NB4 (cell line): ENCODE results near the gene PPP6C.

ENCODE experiments used
- DNase-seq: peaks from one replicate; pipeline ENCODE4 v3.0.0; 2010; ENCODE audit warnings: low read depth
- H3K4me3 ChIP-seq: one replicate; pipeline ENCODE4 v1.5.1; 2011; ENCODE audit warnings: mild to moderate bottlenecking, low read depth, low read length, moderate library complexity
- MYC ChIP-seq: IDR thresholded peaks from 2 replicates; pipeline ENCODE4 v1.6.1; 2011; ENCODE audit warnings: low read depth, low read length
- POLR2A ChIP-seq: IDR thresholded peaks from 2 replicates; pipeline ENCODE4 v1.6.1; 2011; ENCODE audit warnings: mild to moderate bottlenecking; ENCODE audit not compliant: insufficient read length; ENCODE audit errors: extremely low read depth
- TF ChIP-seq, protein P1 (sequence below): IDR thresholded peaks from one replicate; pipeline ENCODE4 v1.5.1; 2012; ENCODE audit warnings: low read depth, low read length
- TF ChIP-seq, protein P2 (sequence below): IDR thresholded peaks from 2 replicates; pipeline ENCODE4 v1.6.1; 2011; ENCODE audit warnings: low read depth, low read length

The PPP6C gene

DNA sequence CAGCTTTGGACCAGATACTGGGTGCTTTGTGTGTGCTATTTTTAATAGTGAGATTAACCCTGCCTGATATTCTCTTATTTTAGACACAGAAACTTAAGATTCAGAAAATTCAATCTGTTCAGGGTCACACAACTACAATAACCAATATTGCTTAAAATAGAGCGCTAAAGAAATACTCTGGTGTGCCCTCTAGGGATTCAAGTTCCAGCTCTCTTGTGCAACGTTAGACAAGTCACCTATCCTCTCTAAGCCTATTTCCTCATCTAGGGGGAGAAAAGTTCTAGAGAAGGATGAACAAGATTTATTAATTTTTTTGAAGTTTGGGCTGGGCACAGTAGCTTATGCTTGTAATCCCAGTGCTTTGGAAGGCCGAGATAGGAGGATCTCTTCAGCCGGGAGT lies 44.2 kb downstream of the PPP6C start:
- H3K4me3 ChIP-seq, result no peak overlapping the region
- DNase-seq, result peak; percentile 65
- no peak for TF ChIP-seq POLR2A
- TF ChIP-seq, protein P1, sequence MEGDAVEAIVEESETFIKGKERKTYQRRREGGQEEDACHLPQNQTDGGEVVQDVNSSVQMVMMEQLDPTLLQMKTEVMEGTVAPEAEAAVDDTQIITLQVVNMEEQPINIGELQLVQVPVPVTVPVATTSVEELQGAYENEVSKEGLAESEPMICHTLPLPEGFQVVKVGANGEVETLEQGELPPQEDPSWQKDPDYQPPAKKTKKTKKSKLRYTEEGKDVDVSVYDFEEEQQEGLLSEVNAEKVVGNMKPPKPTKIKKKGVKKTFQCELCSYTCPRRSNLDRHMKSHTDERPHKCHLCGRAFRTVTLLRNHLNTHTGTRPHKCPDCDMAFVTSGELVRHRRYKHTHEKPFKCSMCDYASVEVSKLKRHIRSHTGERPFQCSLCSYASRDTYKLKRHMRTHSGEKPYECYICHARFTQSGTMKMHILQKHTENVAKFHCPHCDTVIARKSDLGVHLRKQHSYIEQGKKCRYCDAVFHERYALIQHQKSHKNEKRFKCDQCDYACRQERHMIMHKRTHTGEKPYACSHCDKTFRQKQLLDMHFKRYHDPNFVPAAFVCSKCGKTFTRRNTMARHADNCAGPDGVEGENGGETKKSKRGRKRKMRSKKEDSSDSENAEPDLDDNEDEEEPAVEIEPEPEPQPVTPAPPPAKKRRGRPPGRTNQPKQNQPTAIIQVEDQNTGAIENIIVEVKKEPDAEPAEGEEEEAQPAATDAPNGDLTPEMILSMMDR, result no peak
- TF ChIP-seq, protein P2, sequence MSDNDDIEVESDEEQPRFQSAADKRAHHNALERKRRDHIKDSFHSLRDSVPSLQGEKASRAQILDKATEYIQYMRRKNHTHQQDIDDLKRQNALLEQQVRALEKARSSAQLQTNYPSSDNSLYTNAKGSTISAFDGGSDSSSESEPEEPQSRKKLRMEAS, result no peak
- no peak for TF ChIP-seq MYC

DNA sequence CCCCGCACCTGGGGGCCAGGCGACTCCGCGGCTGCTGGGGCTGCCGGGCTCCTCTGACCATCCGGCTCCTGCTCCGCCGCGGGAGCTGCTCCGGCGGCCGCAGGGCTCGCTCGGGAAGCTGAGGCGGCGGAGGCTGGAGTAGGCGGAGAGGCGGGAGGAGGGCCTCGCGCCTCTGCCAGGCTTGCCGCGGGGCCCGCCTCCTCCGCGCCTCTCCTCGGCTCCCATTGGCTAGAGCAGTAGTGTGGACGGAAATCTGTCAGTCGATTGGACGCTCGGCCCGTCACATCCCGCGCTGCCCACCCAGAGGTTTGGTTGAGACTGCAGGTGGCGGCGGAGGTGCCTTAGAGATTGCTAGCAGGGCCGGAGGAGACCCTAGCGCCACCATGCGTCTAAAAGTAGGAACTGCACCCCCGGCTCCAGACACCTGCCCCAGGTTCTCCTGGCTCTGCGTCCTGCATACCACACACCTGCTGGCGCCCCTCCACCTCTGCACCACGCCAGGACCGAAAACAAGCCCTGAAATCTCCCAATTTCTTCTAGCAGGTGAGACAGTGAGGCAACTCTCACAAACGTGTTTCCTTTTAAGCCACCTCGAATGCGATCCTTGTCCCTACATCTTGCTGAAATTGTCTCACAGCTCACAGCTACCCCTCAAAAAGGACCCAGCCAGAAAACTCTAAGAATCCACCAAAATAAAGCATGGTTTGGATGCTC lies 46.1 kb downstream of the PPP6C start, which contains the start of gene SCAI:
Gene SCAI (minus strand): TSS at position 152 of the 714 bp plus-strand sequence. CDS start 91 bp downstream, at position 61.
- TF ChIP-seq MYC (no peak), POLR2A (peak; percentile 48)
- TF ChIP-seq, protein P1, result peak; percentile 85
- TF ChIP-seq, protein P2, result peak; percentile 71
- peak; percentile 99 for DNase-seq
- H3K4me3 ChIP-seq, result peak within 1 kb of the TSS; percentile 71

DNA sequence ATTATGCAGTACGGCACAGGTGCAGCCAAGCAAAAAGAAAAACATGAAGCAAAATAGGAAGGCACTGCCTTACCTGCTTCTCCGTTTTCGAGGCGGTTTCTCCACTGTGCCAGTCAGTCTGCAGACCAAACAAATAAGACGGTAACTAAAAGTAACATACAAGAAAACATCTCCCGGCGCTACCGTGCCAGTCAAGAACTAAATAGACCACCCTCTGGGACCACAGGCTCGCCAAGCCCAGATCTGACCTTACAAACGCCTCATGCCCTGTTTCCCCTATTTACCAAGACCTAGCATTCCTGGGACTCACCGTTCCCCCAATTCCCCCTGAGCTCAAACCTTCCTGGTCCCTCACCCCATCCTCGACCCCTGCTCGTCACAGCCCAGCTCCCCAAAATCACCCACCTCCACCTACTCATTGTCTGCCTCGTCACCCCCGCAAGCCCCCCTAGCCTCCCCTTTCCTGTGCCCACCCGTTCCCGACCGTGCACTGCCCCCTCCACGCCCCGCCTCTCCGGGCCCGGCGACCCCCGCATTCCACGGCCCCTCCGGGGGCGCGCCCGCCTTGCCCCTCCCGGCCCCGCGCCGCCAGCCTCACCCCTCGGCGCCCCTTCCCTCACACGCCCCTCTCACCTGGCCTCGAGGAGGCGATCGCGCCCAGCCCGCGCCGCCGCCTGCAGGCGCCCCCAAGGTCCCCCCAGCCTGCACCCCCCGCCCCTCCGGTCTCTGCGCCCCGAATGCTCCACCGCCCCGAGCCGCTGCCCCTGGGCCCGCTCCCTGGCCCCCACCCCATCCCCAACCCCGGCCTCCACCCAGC lies 46.8 kb downstream of the PPP6C start:
- TF ChIP-seq MYC, result no peak
- no peak for TF ChIP-seq POLR2A
- TF ChIP-seq, protein P2, result no peak
- TF ChIP-seq, protein P1, result no peak
- DNase-seq, result peak; percentile 29

DNA sequence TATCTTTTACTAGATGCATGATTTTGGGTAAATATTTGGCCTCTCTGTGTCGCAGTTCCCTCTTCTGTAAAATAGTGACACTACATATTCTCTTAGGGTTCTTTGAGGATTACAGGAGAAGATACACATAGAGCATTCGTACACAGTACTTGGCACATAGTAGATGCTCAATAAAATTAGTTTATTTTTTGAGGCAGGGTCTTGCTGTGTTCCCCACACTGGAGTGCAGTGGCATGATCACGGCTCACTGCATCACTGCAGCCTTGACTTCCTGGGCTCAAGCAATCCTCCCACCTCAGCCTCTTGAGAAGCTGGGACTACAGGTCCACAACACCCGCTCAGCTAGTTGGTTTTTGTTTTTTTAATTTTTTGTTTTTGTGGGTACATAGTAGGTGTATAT lies 47.9 kb downstream of the PPP6C start:
- TF ChIP-seq, protein P1, result no peak
- TF ChIP-seq, protein P2, result no peak
- TF ChIP-seq POLR2A (no peak), MYC (no peak)
- no peak for DNase-seq
- H3K4me3 ChIP-seq, result peak overlapping the region; percentile 7

More for the DNA sequence above, 46.8 kb downstream of the PPP6C start:
- peak overlapping the region; percentile 71 for H3K4me3 ChIP-seq

DNA sequence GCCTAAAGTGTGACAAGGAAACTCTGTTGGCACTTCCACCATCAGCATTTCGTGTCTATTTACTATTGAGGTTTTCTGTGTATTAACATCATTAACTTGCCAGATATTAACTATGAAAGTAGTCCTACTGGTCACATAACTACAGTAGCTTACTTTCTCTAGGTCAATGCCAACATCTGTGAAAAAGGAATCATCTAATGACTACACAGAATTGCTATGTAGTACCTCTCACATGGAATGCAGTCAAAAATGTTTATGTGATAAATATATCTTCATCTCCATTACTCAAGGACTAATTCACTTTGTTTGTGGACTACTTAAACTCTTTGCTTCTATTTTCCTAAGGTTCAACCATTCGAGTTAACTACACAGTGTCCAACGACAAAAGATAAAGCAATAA lies 48.4 kb downstream of the PPP6C start:
- no peak for DNase-seq
- no peak for TF ChIP-seq POLR2A
- H3K4me3 ChIP-seq, result no peak overlapping the region

DNA sequence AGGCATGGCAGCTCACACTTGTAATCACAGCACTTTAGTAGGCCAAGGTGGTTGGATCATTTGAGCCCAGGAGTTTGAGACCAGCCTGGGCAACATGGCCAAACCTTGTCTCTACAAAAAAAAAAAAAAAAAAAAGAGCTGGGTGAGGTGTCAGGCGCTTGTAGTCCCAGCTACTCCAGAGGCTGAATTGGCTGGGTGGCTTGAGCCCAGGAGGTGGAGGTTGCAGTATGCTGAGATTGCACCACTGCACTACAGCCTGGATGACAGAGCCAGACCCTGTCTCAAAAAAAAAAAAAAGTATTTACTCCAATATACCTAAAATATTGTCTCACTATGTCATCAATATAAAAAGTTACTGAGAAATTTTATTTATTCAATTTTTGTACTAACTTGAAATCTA lies 49.0 kb downstream of the PPP6C start:
- no peak overlapping the region for H3K4me3 ChIP-seq
- TF ChIP-seq, protein P2, result no peak
- TF ChIP-seq, protein P1, result no peak
- TF ChIP-seq MYC (no peak), POLR2A (no peak)
- DNase-seq, result no peak
